Measurements from ENCODE around the gene ADIPOR1. TPM values are rescaled to one million over a fixed set of nuclear protein-coding genes. Genes with fewer than 3 reads are reported as not detected.

The ADIPOR1 gene
- total and polyA plus RNA-seq, 2 of the 4 experiments (the other 2 are of a cell fraction), result 82.7 to 92.5 TPM

DNA sequence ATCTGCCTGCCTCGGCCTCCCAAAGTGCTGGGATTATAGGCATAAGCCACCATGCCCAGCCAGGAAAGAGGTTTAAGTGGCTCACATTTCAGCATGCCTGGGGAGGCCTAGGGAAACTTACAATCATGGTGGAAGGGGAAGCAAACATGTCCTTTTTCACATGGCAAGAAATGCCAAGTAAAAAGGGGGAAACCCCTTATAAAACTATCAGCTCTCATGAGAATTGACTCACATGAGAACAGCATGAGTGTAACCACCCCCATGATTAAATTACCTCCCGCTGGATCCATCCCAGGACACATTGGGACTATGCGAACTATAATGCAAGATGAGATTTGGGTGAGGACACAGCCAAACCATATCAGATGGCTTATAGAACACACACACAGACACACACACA, 22.3 kb downstream of the ADIPOR1 start:
- no peak overlapping the region for H4K5ac ChIP-seq (ENCODE audit: low read depth, low read length)
- H4K91ac ChIP-seq (ENCODE audit: insufficient read depth, low read depth, low read length), result no peak overlapping the region
- dilution Hi-C loops (cut with HindIII; ENCODE audit: low sequenced_read_pairs, unreplicated experiment), result no loop called here
- no peak overlapping the region for H2BK5ac ChIP-seq (ENCODE audit: low read depth, low read length, poor library complexity, severe bottlenecking)
- no peak overlapping the region for H4K8ac ChIP-seq (ENCODE audit: low read depth in 2 of 2, low read length in 2 of 2)
- H2AK9ac ChIP-seq (replicated peaks; ENCODE audit: low read depth, low read length, poor library complexity), result no peak overlapping the region
- H3K27me3 ChIP-seq (ENCODE audit: control insufficient read depth, insufficient read depth, low read length), result no peaks in the 10 kb centered on the region
- in situ Hi-C loops (cut with MboI; ENCODE audit: low sequenced_read_pairs), result no loop called here
- H3K4me2 ChIP-seq (ENCODE audit: low read depth, low read length), result no peak overlapping the region
- no CpG with 5 or more reads among the region's 3 CpGs for WGBS, 2 experiments (ENCODE audit: extremely low coverage in 2 of 2, insufficient read length in 1 of 2)
- peaks cover 5% of the 10 kb centered on the region; the same call in 1 of the 2 replicates for H3K36me3 ChIP-seq (ENCODE audit: control insufficient read depth, insufficient read depth, low read length)
- no peak overlapping the region for H2BK120ac ChIP-seq (ENCODE audit: low read depth, low read length)
- H3K14ac ChIP-seq (replicated peaks; ENCODE audit: low read depth, low read length), result no peak overlapping the region
- TF ChIP-seq POLR2A (IDR thresholded peaks at IDR 0.05; ENCODE audit: low read depth, low read length) (no peak), RCOR1 (IDR thresholded peaks at IDR 0.05; ENCODE audit: insufficient replicate concordance, low read length) (no peak), MAZ (IDR thresholded peaks at IDR 0.05; ENCODE audit: borderline replicate concordance, low read depth, low read length) (no peak), CEBPB (IDR thresholded peaks at IDR 0.05; ENCODE audit: low read depth, low read length) (no peak), RAD21 (IDR thresholded peaks at IDR 0.05; ENCODE audit: low read length) (no peak), FOS (IDR thresholded peaks at IDR 0.05; ENCODE audit: low read depth, low read length) (no peak), CHD1 (IDR thresholded peaks at IDR 0.05; ENCODE audit: low read depth, low read length) (no peak), SMC3 (IDR thresholded peaks at IDR 0.05; ENCODE audit: low read depth, low read length) (no peak), NFE2L2 (IDR thresholded peaks at IDR 0.05; ENCODE audit: low read depth, low read length) (no peak), MXI1 (IDR thresholded peaks at IDR 0.05; ENCODE audit: borderline replicate concordance, low read depth, low read length) (no peak), BHLHE40 (IDR thresholded peaks at IDR 0.05; ENCODE audit: low read depth, low read length) (no peak), RFX5 (IDR thresholded peaks at IDR 0.05; ENCODE audit: low read depth, low read length) (no peak), MAFK (IDR thresholded peaks at IDR 0.05; ENCODE audit: low read depth, low read length) (no peak)
- TF ChIP-seq, protein P1, sequence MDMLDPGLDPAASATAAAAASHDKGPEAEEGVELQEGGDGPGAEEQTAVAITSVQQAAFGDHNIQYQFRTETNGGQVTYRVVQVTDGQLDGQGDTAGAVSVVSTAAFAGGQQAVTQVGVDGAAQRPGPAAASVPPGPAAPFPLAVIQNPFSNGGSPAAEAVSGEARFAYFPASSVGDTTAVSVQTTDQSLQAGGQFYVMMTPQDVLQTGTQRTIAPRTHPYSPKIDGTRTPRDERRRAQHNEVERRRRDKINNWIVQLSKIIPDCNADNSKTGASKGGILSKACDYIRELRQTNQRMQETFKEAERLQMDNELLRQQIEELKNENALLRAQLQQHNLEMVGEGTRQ (IDR thresholded peaks at IDR 0.05; ENCODE audit: low read depth, low read length), result no peak
- TF ChIP-seq, protein P2, sequence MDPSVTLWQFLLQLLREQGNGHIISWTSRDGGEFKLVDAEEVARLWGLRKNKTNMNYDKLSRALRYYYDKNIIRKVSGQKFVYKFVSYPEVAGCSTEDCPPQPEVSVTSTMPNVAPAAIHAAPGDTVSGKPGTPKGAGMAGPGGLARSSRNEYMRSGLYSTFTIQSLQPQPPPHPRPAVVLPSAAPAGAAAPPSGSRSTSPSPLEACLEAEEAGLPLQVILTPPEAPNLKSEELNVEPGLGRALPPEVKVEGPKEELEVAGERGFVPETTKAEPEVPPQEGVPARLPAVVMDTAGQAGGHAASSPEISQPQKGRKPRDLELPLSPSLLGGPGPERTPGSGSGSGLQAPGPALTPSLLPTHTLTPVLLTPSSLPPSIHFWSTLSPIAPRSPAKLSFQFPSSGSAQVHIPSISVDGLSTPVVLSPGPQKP (IDR thresholded peaks at IDR 0.05; ENCODE audit: borderline replicate concordance, low read depth, low read length), result no peak
- TF ChIP-seq, protein P3, sequence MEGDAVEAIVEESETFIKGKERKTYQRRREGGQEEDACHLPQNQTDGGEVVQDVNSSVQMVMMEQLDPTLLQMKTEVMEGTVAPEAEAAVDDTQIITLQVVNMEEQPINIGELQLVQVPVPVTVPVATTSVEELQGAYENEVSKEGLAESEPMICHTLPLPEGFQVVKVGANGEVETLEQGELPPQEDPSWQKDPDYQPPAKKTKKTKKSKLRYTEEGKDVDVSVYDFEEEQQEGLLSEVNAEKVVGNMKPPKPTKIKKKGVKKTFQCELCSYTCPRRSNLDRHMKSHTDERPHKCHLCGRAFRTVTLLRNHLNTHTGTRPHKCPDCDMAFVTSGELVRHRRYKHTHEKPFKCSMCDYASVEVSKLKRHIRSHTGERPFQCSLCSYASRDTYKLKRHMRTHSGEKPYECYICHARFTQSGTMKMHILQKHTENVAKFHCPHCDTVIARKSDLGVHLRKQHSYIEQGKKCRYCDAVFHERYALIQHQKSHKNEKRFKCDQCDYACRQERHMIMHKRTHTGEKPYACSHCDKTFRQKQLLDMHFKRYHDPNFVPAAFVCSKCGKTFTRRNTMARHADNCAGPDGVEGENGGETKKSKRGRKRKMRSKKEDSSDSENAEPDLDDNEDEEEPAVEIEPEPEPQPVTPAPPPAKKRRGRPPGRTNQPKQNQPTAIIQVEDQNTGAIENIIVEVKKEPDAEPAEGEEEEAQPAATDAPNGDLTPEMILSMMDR (conservative IDR thresholded peaks at IDR 0.05; ENCODE audit: low read depth, low read length), result no peak
- no peak overlapping the region for H3K4me3 ChIP-seq (ENCODE audit: insufficient read depth, low read depth, low read length)
- DNase-seq (no peak), ATAC-seq (ENCODE audit: low read depth) (no peak)
- ChIA-PET POLR2A (ENCODE audit: unreplicated experiment) (no interaction called here), CTCF (no interaction called here)
- BruUV-seq (replicated peaks), result no TSS peak
- no peak overlapping the region for H2BK15ac ChIP-seq (ENCODE audit: low read depth, low read length)
- H4K20me1 ChIP-seq (ENCODE audit: insufficient read depth, low read length), result no peaks in the 10 kb centered on the region
- no peaks in the 10 kb centered on the region for H3K4me1 ChIP-seq (ENCODE audit: control insufficient read depth, insufficient read depth, low read length)
- H2AFZ ChIP-seq (replicated peaks; ENCODE audit: low read length, poor library complexity), result no peak overlapping the region
- no peak overlapping the region for H3K27ac ChIP-seq (ENCODE audit: insufficient read depth, low read length)
- H3K9me3 ChIP-seq (ENCODE audit: control insufficient read depth, insufficient read depth, low read length), result no peaks in the 10 kb centered on the region
- H3K79me1 ChIP-seq (ENCODE audit: low read depth in 1 of 2, low read length in 2 of 2), result no peaks in the 10 kb centered on the region
- H3K56ac ChIP-seq (ENCODE audit: extremely low read depth, insufficient read depth, low read length), result no peak overlapping the region
- intact Hi-C loops (cut with micrococcal nuclease), result no loop called here
- no peaks in the 10 kb centered on the region for H3K9me1 ChIP-seq (ENCODE audit: insufficient read depth, low read length)
- H2AK5ac ChIP-seq (ENCODE audit: low read depth, low read length), result no peak overlapping the region
- H3K23ac ChIP-seq (ENCODE audit: low read depth, low read length), result no peak overlapping the region
- H3K9ac ChIP-seq (ENCODE audit: low read depth, low read length), result no peak overlapping the region
- H3K4ac ChIP-seq (ENCODE audit: low read depth, low read length), result no peak overlapping the region
- no peak overlapping the region for H3K18ac ChIP-seq (ENCODE audit: low read depth, low read length)
- H2BK20ac ChIP-seq (ENCODE audit: low read depth, low read length), result no peak overlapping the region

Data from IMR-90 (cell line).